ENCODE measurements around the gene IL17RA.

- TF ChIP-seq POLR2A (IDR thresholded peaks at IDR 0.05; ENCODE audit: low read length): no peak
- no peak for TF ChIP-seq GATA1 (IDR thresholded peaks at IDR 0.05; ENCODE audit: low read depth, low read length)
Observed at GRCh38 chr22:17143826-17144225, 59.0 kb downstream of the IL17RA start.

Data from erythroblast (primary cell).